ENCODE measurements around the gene POPDC3.

DNA sequence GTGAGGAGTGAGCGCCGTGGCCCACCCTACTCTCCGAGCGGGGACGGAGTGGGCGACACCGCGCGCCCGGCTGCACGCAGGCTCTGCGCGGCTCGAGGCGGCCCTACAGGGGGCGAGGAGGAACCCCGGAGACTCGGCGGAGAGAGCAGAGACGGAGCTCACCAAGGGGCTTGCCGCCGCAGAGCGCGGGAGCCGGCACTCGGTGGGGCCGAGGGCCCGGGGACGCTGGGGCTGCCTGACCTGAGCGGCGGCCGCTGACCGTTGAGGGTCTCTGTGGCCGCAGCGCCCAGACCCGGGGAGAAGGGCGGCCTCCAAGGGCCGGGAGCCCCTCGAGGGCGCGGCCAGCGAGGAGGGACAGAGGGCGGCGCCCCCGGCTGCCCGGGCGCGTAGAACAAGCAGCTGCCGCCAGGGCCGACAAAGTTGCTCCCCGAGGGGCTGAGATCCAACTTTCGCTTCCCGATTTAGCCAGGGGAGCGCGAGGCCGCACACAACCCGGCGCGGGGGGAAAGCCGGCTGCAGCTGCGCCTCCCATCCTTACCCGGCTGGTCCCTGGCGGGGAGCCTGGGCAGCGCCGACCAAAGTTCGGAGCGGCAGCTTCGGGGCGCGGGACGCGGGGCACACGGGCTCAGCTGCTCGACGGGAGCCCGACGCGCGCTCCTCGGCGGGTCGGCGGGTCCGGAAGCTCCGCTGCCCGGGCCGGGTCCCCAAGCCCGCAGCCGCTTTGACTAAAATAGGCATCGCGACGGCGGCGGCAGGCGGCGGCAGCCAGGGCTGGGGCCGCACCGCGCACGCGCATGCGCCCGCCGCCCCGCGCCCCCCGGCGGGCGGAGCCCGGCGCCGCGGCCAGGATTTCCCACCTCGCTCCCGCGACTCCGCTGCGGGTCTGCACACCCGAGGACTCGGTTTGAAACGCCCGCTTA, 43.1 kb downstream of the POPDC3 start:
- no peak for TF ChIP-seq POLR2A (IDR thresholded peaks at IDR 0.05)
- TF ChIP-seq, protein P1, sequence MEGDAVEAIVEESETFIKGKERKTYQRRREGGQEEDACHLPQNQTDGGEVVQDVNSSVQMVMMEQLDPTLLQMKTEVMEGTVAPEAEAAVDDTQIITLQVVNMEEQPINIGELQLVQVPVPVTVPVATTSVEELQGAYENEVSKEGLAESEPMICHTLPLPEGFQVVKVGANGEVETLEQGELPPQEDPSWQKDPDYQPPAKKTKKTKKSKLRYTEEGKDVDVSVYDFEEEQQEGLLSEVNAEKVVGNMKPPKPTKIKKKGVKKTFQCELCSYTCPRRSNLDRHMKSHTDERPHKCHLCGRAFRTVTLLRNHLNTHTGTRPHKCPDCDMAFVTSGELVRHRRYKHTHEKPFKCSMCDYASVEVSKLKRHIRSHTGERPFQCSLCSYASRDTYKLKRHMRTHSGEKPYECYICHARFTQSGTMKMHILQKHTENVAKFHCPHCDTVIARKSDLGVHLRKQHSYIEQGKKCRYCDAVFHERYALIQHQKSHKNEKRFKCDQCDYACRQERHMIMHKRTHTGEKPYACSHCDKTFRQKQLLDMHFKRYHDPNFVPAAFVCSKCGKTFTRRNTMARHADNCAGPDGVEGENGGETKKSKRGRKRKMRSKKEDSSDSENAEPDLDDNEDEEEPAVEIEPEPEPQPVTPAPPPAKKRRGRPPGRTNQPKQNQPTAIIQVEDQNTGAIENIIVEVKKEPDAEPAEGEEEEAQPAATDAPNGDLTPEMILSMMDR (IDR thresholded peaks at IDR 0.05) = peak in 2 of 7 experiments; percentile 17 to 18

All from stomach (tissue), 4 donors.